ENCODE data around the gene LHX4.

DNA sequence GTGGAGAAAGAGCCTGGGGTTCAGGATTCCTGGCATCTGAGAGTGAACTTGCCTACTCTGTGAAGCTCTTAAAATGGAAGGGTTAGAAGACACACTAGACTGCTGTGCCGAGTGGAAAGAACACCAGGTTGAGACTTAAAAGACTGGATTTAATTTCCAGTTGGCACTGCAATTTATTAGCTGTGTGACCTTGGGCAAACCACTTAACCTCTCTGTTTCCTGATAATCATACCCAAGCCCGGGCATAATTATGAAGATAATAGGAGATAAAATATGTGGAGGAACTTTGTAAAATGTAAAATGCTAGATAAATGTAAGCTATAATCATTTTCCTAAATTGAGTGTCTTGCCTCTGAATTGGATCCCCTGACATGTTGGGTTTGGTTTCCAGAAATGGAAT lies 4.7 kb upstream of the LHX4 start:
- no peak for TF ChIP-seq POLR2A (IDR thresholded peaks at IDR 0.05)
- TF ChIP-seq, protein P1, sequence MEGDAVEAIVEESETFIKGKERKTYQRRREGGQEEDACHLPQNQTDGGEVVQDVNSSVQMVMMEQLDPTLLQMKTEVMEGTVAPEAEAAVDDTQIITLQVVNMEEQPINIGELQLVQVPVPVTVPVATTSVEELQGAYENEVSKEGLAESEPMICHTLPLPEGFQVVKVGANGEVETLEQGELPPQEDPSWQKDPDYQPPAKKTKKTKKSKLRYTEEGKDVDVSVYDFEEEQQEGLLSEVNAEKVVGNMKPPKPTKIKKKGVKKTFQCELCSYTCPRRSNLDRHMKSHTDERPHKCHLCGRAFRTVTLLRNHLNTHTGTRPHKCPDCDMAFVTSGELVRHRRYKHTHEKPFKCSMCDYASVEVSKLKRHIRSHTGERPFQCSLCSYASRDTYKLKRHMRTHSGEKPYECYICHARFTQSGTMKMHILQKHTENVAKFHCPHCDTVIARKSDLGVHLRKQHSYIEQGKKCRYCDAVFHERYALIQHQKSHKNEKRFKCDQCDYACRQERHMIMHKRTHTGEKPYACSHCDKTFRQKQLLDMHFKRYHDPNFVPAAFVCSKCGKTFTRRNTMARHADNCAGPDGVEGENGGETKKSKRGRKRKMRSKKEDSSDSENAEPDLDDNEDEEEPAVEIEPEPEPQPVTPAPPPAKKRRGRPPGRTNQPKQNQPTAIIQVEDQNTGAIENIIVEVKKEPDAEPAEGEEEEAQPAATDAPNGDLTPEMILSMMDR (IDR thresholded peaks at IDR 0.05) = no peak
- TF ChIP-seq EP300 (IDR thresholded peaks at IDR 0.05; ENCODE audit: low read depth) = no peak
- no peak for TF ChIP-seq POLR2AphosphoS5 (IDR thresholded peaks at IDR 0.05)

Data from transverse colon (tissue), 4 donors.